K562 (cell line): ENCODE measurements around the gene DIAPH3. TPM values are rescaled to one million over a fixed set of nuclear protein-coding genes. Genes with fewer than 3 reads are reported as not detected.

ENCODE experiments used
- ATAC-seq: fragments of 200-7000 bp; cut with Tn5 transposase; 3 replicates; pipeline ENCODE4 v1.9.1; 2020; ENCODE audit warnings: moderate library complexity
- BruUV-seq: library from RNA; stranded (reverse); fragments of 400-500 nt; replicated peaks from 2 replicates; lab custom pipeline; 2021; lab: Mats Ljungman, UMichigan
- CTCF ChIA-PET: fragments of 300-600 bp; formaldehyde crosslinking; extraction: SDS; loops from one replicate; lab custom pipeline; 2021; ENCODE audit warnings: low intra/inter-chr PET ratio; lab: Yijun Ruan, JAX
- POLR2A ChIA-PET: fragments of 300-600, 350-650 bp; sonication (Branson Sonifier 250); formaldehyde crosslinking; extraction: SDS; loops from one replicate; lab custom pipeline; 2021; ENCODE audit warnings: antibody characterized with exemption, inconsistent platforms; lab: Yijun Ruan, JAX
- DNase-seq, 4 experiments: peaks; one replicate each; pipeline versions ENCODE4 v3.0.0 to v3.0.0-alpha.2; 2011 to 2018; ENCODE audit warnings: low spot score in 3 of 4, mixed read lengths in 3 of 4; ENCODE audit errors: extremely low read depth in 1 of 4
- FAIRE-seq: peaks from 2 replicates; lab custom pipeline; 2011; peaks lifted over from hg19 to GRCh38; lab: Jason Lieb, UNC
- H2AFZ ChIP-seq: 2 replicates; pipeline ENCODE4 v1.6.0; 2011; ENCODE audit warnings: low read depth, low read length, control low read depth, inconsistent platforms
- H3K27ac ChIP-seq: fragments of 200-600 bp; 3 replicates; pipeline ENCODE4 v1.8.0; 2011; ENCODE audit warnings: low read depth, mild to moderate bottlenecking, control low read depth, inconsistent platforms, low read length, moderate library complexity, mixed read lengths; ENCODE audit errors: extremely low read depth
- H3K27me3 ChIP-seq, 2 experiments: fragments of 300-600 bp in 1 of 2; 2 replicates in 1 of 2; 3 replicates in 1 of 2; pipeline versions ENCODE4 v1.6.0 to v1.8.0; 2011; ENCODE audit warnings: inconsistent platforms in 2 of 2, low read length in 2 of 2, mild to moderate bottlenecking in 1 of 2, mixed read lengths in 1 of 2, moderate library complexity in 1 of 2; ENCODE audit not compliant: control insufficient read depth in 2 of 2, insufficient read depth in 2 of 2
- H3K36me3 ChIP-seq: fragments of 300-600 bp; 3 replicates; pipeline ENCODE4 v1.8.0; 2011; ENCODE audit warnings: mild to moderate bottlenecking, low read length, inconsistent platforms; ENCODE audit not compliant: control insufficient read depth, insufficient read depth
- H3K4me1 ChIP-seq, 2 experiments: fragments of 200-600 bp in 1 of 2; replicated peaks in 1 of 2; 2 replicates in 1 of 2; 3 replicates in 1 of 2; pipeline versions ENCODE4 v1.5.1 to v1.8.0; 2011; ENCODE audit warnings: inconsistent platforms in 2 of 2, low read length in 2 of 2, mild to moderate bottlenecking in 1 of 2, mixed read lengths in 1 of 2, moderate library complexity in 1 of 2; ENCODE audit not compliant: control insufficient read depth in 2 of 2, insufficient read depth in 2 of 2
- H3K4me2 ChIP-seq: 2 replicates; pipeline ENCODE4 v1.6.1; 2011; ENCODE audit warnings: low read length, control low read depth, inconsistent platforms, mixed read lengths; ENCODE audit not compliant: insufficient read depth
- H3K4me3 ChIP-seq: fragments of 200-600 bp; sonication (generic), shearing (Covaris generic); 2 replicates; pipeline ENCODE4 v1.5.1; 2016; ENCODE audit warnings: control low read depth, inconsistent platforms
- H3K79me2 ChIP-seq: fragments of 200-600 bp; 3 replicates; pipeline ENCODE4 v1.8.0; 2011; ENCODE audit warnings: low read length, inconsistent platforms; ENCODE audit not compliant: control insufficient read depth, insufficient read depth
- H3K9ac ChIP-seq, 2 experiments: 2 replicates each; pipeline versions ENCODE4 v1.6.0 to v1.6.1; 2011; ENCODE audit warnings: low read depth in 2 of 2, low read length in 2 of 2, control low read depth in 1 of 2, inconsistent platforms in 1 of 2, mild to moderate bottlenecking in 1 of 2, mixed read lengths in 1 of 2; ENCODE audit not compliant: insufficient read depth in 1 of 2
- H3K9me1 ChIP-seq: one replicate; pipeline ENCODE4 v1.6.0; 2011; ENCODE audit warnings: inconsistent platforms, mild to moderate bottlenecking, low read length, moderate library complexity; ENCODE audit not compliant: control insufficient read depth, insufficient read depth
- H3K9me3 ChIP-seq: replicated peaks from 2 replicates; pipeline ENCODE4 v1.5.1; 2011; ENCODE audit warnings: low read depth, low read length, inconsistent platforms; ENCODE audit not compliant: control insufficient read depth, insufficient read depth
- H4K20me1 ChIP-seq: replicated peaks from 2 replicates; pipeline ENCODE4 v1.6.1; 2011; ENCODE audit warnings: low read length, inconsistent platforms, mixed read lengths; ENCODE audit not compliant: control insufficient read depth, insufficient read depth
- BHLHE40 ChIP-seq: IDR thresholded peaks from 2 replicates; pipeline ENCODE4 v1.6.1; 2011; ENCODE audit warnings: low read length, improper control_type of control experiment
- JUND ChIP-seq, 2 experiments: IDR thresholded peaks; 2 replicates in 1 of 2; 3 replicates in 1 of 2; pipeline ENCODE4 v1.6.1; 2011; ENCODE audit warnings: borderline replicate concordance in 2 of 2, low read depth in 2 of 2, low read length in 2 of 2, improper control_type of control experiment in 1 of 2, missing biosample characterization in 1 of 2, missing genetic modification characterization in 1 of 2, missing genetic modification reagents in 1 of 2
- WGBS: fragments of 100-300 bp; shearing (Covaris generic); methylation state at CpG from one replicate; pipeline ENCODE4 v1.1.6; 2016; ENCODE audit warnings: low coverage, mixed read lengths; ENCODE audit not compliant: insufficient coverage; ENCODE audit errors: missing lambda C conversion rate; 5-methylcytosine and 5-hydroxymethylcytosine counted together
- in situ Hi-C: fragments of 300-500 bp; cut with MboI; formaldehyde crosslinking; loops from 4 replicates; pipeline ENCODE4 v1.15.0; 2018; ENCODE audit warnings: inconsistent platforms, mixed read lengths
- intact Hi-C: fragments of 100-400 bp; cut with micrococcal nuclease; formaldehyde crosslinking; loops from 2 replicates; pipeline ENCODE4 v1.14.2; 2022
- polyA plus RNA-seq, 8 experiments: library from polyadenylated mRNA; depleted of rRNA in 4 of 8; stranded (reverse) in 5 of 8; unstranded in 3 of 8; fragments of >200 nt; fragmentation: Nextera tagmentation in 2 of 8; fragmentation: Illumina TruSeq in 1 of 8; extraction: Ambion mirVana in 2 of 8; extraction: Trizol in 1 of 8; gene quantifications; 2 replicates each; pipeline versions ENCODE4 v1.2.1 to v1.2.3, GENCODE V29; 2011 to 2014; ENCODE audit warnings: inconsistent platforms in 1 of 8, missing spikeins in 1 of 8
- total RNA-seq, 7 experiments: library from RNA; depleted of rRNA in 6 of 7; stranded (reverse); fragments of >200 nt in 6 of 7; fragmentation: Illumina TruSeq in 2 of 7; extraction: Trizol in 2 of 7; gene quantifications; 2 replicates each; pipeline versions ENCODE4 v1.2.1 to v1.2.3, GENCODE V29; 2011 to 2021; ENCODE audit warnings: low replicate concordance in 1 of 7
- TF ChIP-seq, protein P1 (sequence below), 2 experiments: IDR thresholded peaks; 2 replicates each; pipeline ENCODE4 v1.6.1; 2011; ENCODE audit warnings: borderline replicate concordance in 1 of 2, control low read depth in 1 of 2, low read depth in 1 of 2, low read length in 1 of 2, mild to moderate bottlenecking in 1 of 2, mixed read lengths in 1 of 2, moderate library complexity in 1 of 2; ENCODE audit not compliant: insufficient read depth in 1 of 2, insufficient read length in 1 of 2, poor library complexity in 1 of 2, severe bottlenecking in 1 of 2; ENCODE audit errors: extremely low read depth in 1 of 2
- TF ChIP-seq, protein P2 (sequence below): sonication (generic); IDR thresholded peaks from 2 replicates; pipeline ENCODE4 v1.6.1; 2016
- TF ChIP-seq, protein P3 (sequence below): fragments of 250-450 bp; sonication (Bioruptor Pico); IDR thresholded peaks from 2 replicates; pipeline ENCODE4 v1.9.0; 2021; ENCODE audit warnings: mild to moderate bottlenecking

Gene DIAPH3
- total and polyA plus RNA-seq, 9 of the 15 experiments (the other 6 are each of a cell fraction or from before 2014, with no cell fraction given): 9.0 to 18.7 (median 14.7) TPM

DNA sequence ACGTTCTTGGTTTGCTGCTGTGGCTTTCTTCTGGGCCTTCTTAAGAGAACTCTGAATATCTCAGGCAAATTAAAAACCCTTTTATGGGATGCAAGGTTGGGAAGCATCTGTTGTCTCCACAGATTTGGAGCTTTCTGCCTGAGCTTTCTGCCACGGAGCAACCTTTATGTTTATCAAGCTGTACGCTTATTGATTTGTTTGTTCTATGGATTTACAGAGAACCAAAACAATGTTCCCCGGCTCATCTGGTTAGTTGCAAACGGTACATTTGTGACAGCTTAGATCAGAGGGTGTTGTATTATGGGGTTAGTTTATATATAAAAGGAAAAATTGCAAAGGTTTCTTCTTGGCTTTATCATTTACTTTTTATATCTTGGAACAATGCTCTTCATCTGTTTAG is 479.6 kb downstream of the DIAPH3 start:
- Histone ChIP-seq H3K4me3 (no peak overlapping the region), H3K9ac (no peak overlapping the region), H3K36me3 (no peaks in the 10 kb centered on the region), H3K4me2 (no peak overlapping the region), H3K79me2 (no peaks in the 10 kb centered on the region), H4K20me1 (no peaks in the 10 kb centered on the region), H3K9me1 (no peaks in the 10 kb centered on the region), H3K4me1 (no peaks in the 10 kb centered on the region)
- intact Hi-C loops: loop anchor here (5.0 kb wide), 2 partner anchors 88 to 643 kb away; no protein-coding TSS in a partner anchor
- WGBS: 54% methylated on average over 5 of the region's 5 CpGs
- no peak for DNase-seq
- in situ Hi-C loops: no loop called here
- POLR2A ChIA-PET: no interaction called here
- TF ChIP-seq, protein P1, sequence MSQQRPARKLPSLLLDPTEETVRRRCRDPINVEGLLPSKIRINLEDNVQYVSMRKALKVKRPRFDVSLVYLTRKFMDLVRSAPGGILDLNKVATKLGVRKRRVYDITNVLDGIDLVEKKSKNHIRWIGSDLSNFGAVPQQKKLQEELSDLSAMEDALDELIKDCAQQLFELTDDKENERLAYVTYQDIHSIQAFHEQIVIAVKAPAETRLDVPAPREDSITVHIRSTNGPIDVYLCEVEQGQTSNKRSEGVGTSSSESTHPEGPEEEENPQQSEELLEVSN (IDR thresholded peaks at IDR 0.05; ENCODE audit: borderline replicate concordance in 1 of 2, extremely low read depth in 1 of 2, insufficient read depth in 1 of 2, insufficient read length in 1 of 2, low read depth in 1 of 2, low read length in 1 of 2, poor library complexity in 1 of 2, severe bottlenecking in 1 of 2): no peak
- TF ChIP-seq JUND (IDR thresholded peaks at IDR 0.05; ENCODE audit: borderline replicate concordance, low read depth, low read length) (no peak), JUND (tag; IDR thresholded peaks at IDR 0.05; ENCODE audit: borderline replicate concordance, low read depth, low read length) (no peak), BHLHE40 (no peak)
- TF ChIP-seq, protein P2, sequence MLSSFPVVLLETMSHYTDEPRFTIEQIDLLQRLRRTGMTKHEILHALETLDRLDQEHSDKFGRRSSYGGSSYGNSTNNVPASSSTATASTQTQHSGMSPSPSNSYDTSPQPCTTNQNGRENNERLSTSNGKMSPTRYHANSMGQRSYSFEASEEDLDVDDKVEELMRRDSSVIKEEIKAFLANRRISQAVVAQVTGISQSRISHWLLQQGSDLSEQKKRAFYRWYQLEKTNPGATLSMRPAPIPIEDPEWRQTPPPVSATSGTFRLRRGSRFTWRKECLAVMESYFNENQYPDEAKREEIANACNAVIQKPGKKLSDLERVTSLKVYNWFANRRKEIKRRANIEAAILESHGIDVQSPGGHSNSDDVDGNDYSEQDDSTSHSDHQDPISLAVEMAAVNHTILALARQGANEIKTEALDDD: no peak
- TF ChIP-seq, protein P3, sequence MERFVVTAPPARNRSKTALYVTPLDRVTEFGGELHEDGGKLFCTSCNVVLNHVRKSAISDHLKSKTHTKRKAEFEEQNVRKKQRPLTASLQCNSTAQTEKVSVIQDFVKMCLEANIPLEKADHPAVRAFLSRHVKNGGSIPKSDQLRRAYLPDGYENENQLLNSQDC: no peak
- TF ChIP-seq, all 486 proteins: peak for 0
- no peaks in the 10 kb centered on the region for H3K9me3 ChIP-seq
- CTCF ChIA-PET: no interaction called here
- no TSS peak for BruUV-seq
- no peak overlapping the region for H2AFZ ChIP-seq
- ATAC-seq (no peak), FAIRE-seq (no peak)
- H3K27me3 ChIP-seq: no peaks in the 10 kb centered on the region
- no peak overlapping the region for H3K27ac ChIP-seq
